VCaP (cell line): ENCODE results near the gene RANBP2.

Source experiments
- H3K27ac ChIP-seq: fragments of 450-650 bp; 2 replicates; pipeline ENCODE4 v1.5.1; 2017
- CTCF ChIP-seq: fragments of 450-650 bp; conservative IDR thresholded peaks from 2 replicates; pipeline ENCODE4 v1.5.1; 2017; ENCODE audit warnings: mild to moderate bottlenecking, moderate library complexity

RANBP2 gene

DNA sequence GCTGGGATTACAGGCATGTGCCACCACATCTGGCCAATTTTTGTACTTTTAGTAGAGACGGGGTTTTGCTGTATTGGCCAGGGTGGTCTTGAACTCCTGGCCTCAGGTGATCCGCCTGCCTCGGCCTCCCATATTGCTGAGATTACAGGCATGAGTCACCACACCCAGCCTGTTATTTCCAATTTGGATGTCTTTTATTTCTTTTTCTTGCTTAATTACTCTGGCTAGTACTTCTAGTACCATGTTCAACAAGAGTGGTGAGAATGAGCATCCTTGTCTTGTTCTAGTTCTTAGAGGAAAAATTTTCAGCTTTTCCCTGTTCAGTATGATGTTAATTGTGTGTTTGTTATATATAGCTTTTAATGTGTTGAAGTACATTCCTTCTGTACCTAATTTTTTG, 90.7 kb downstream of the RANBP2 start:
- TF ChIP-seq CTCF: no peak
- no peak overlapping the region for H3K27ac ChIP-seq

- H3K27ac ChIP-seq: no peak overlapping the region
- no peak for TF ChIP-seq CTCF
Observed at GRCh38 chr2:108810993-108811957, 92.0 kb downstream of the RANBP2 start.

DNA sequence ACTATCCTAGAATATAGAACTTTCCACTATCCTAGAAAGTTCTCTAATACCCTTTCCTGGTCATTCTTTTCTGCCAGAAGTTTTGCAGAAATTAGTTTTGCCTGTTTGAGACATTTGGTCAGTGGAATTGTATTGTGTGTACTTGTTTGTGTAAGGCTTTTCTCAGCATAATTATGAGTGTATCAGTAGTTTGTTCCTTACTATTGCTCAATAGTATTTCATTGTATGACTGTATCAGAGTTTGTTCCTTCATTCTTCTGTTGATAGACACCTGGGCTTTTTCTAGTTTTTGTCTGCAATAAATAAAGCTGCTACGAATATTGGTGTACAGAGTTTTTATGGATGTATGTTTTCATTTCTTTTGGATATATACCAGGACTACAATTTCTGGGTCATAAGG, 94.5 kb downstream of the RANBP2 start:
- H3K27ac ChIP-seq: no peak overlapping the region
- TF ChIP-seq CTCF: no peak

DNA sequence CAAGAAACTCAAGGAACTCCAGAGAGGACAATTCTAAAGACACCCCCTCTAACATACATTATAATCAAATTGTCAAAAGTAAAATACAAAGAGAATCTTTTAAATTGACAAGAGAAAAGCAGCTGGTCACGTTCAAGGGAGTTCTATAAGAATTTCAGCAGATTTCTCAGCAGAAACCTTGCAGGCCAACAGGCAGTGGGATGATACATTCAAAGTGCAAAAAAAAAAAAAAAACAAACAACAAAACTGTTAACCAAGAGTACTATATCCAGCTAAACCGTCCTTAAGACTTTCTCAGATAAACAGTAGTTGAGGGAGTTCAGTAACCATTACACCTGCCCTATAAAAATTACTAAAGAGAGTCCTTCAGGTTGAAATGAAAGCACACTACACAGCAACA, 101.2 kb downstream of the RANBP2 start:
- H3K27ac ChIP-seq: no peak overlapping the region
- TF ChIP-seq CTCF: no peak

GRCh38 chr2:108823286-108823685, 104.0 kb downstream of the RANBP2 start:
- no peak for TF ChIP-seq CTCF
- no peak overlapping the region for H3K27ac ChIP-seq

DNA sequence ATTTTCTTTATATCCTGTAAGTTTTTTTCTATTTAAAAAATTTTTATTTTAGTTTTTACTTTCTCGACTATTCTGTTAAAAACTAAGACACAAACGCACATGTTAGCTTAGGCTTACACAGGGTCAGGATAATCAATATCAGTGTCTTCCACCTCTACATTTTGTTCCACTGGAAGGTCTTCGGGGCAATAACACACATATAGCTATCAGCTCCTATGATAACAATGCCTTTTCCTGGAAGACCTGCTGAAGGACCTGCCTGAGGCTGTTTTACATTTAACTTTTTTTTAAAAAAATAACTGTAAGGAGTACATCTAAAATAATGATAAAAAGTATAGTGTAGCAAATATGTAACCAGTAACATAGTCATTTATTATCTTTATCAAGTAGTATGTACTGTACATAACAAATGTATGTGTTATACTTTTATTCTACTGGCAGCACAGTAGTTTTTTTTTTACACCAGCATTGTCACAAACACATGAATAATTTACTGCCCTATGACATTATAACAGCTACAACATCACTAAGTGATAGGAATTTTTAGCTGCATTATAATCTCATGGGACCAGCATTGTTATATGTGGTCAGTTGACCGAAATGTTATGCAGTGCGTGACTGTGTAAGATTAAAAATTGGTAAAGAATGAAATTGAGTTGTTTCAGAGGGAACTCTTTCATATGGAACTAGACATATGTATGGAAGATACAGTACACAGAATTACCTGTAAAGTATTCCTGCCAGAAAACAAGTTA, 105.2 kb downstream of the RANBP2 start:
- no peak for TF ChIP-seq CTCF
- no peak overlapping the region for H3K27ac ChIP-seq

GRCh38 chr2:108825254-108825653, 106.0 kb downstream of the RANBP2 start:
- no peak for TF ChIP-seq CTCF
- H3K27ac ChIP-seq: no peak overlapping the region
